GM12872 (cell line): ENCODE results near the gene DCDC2C.

Source experiments
- CTCF ChIP-seq: IDR thresholded peaks from 3 replicates; pipeline ENCODE4 v1.5.1; 2011; ENCODE audit warnings: low read depth, mild to moderate bottlenecking, low read length, moderate library complexity; ENCODE audit not compliant: insufficient read depth

The DCDC2C gene

GRCh38 chr2:3741867-3742602, 38.7 kb downstream of the DCDC2C start:
- TF ChIP-seq CTCF, result no peak

- no peak for TF ChIP-seq CTCF
Observed at GRCh38 chr2:3742743-3743508, 39.6 kb downstream of the DCDC2C start.

DNA sequence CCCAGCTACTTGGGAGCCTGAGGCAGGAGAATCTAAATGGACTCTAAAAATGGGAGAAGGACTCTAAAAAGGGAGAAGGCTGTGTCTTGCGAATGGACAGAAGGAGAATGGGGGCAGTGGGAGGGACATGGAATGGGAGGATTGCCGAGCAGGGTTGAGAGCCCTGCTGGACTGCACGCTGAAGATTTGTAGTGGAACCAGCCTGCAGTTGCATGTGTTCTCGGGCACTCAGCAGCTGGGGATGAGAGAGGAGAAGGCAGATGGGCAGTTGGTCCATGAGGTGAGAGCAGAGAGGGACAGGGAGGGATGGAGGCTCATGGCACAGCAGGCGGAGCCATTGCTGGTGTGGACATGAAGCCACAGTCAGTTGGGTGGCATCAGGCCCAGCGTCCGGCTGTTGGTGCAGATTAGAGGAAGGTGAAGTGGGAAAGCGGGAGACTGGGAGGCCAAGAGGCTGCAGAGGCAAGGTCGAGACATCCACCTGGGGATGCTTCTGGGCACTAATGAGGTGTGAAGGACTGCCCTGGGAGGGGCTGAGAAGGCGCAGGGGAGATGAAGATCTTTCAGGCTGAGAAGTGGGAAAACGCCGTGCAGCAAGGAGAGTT, 40.7 kb downstream of the DCDC2C start:
- TF ChIP-seq CTCF, result no peak

GRCh38 chr2:3745920-3746319, 42.5 kb downstream of the DCDC2C start:
- TF ChIP-seq CTCF, result no peak

GRCh38 chr2:3747032-3747654, 43.8 kb downstream of the DCDC2C start:
- TF ChIP-seq CTCF, result no peak

DNA sequence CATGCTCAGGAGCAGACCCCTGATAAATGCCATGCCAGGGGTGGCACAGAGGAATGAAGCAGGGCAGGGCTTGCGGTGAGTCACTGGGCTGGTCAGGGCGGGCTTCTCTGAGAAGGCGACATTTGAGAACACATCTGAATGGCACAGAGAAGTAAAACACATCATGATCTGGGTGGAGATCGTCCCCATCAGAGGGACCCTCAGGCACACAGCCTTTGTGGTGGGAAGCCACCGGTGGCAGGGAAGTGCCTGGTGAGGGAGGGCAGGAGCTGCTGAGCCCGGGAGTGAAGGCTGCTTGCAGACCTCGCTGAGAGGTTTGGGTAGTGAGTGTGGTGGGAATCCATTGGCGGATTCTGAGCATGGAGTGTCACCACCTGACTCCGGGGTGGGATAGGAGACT, 44.5 kb downstream of the DCDC2C start:
- TF ChIP-seq CTCF, result no peak

DNA sequence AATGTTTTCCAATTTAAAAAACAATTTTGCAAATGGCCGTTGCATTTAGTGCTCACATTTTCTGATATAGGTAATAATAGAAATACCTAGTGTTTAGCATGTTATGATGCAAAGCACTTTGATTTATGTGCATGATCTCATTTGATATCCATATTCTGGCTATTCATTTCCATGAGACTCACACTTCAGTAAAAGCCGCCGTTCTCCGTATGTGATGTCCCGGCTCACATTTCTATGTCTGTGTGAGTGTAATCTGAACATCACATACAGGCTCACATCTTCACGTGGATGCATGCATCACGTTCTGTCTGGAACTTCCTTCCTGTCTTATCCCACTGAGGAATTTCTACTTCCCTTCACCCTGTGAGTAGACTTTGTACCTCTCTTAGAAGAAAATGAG, 45.8 kb downstream of the DCDC2C start:
- TF ChIP-seq CTCF, result no peak
